HCT116 (cell line): ENCODE measurements around the gene ERRFI1. TPM values are rescaled to one million over a fixed set of nuclear protein-coding genes. Genes with fewer than 3 reads are reported as not detected.

ENCODE experiments used
- ATAC-seq: fragments of 200-7000 bp; cut with Tn5 transposase; 2 replicates; pipeline ENCODE4 v1.9.1; 2020; ENCODE audit warnings: mild to moderate bottlenecking, moderate library complexity
- BruUV-seq: library from RNA; stranded (reverse); fragments of 400-500 nt; replicated peaks from 2 replicates; lab custom pipeline; 2021; lab: Mats Ljungman, UMichigan
- CTCF ChIA-PET: fragments of 300-600 bp; sonication (Branson Sonifier 250); formaldehyde crosslinking; loops from one replicate; lab custom pipeline; 2021; ENCODE audit warnings: antibody characterized with exemption; lab: Charles Lee
- POLR2A ChIA-PET: fragments of 300-600, 350-600 bp; sonication (Branson Sonifier 250); formaldehyde crosslinking; loops from one replicate; lab custom pipeline; 2021; ENCODE audit warnings: antibody characterized with exemption; lab: Charles Lee
- RAD21 ChIA-PET, 2 experiments: fragments of 300-600 bp; sonication (Branson Sonifier 250); formaldehyde crosslinking; loops; one replicate each; lab custom pipeline; 2023; ENCODE audit warnings: low total read pairs in 2 of 2; ENCODE audit not compliant: uncharacterized antibody in 2 of 2, unreplicated experiment in 2 of 2, low non-redundant PET in 1 of 2; lab: Charles Lee
- DNase-seq: peaks from one replicate; pipeline ENCODE4 v3.0.0-alpha.2; 2010; ENCODE audit warnings: low read depth, low spot score
- H2AFZ ChIP-seq: fragments of 200-600 bp; shearing (Covaris generic), sonication (generic); 2 replicates; pipeline ENCODE4 v1.6.1; 2017; ENCODE audit warnings: low read depth, mixed run types, mixed read lengths, antibody characterized with exemption, low read length; ENCODE audit not compliant: poor library complexity, severe bottlenecking
- H3K27ac ChIP-seq: 2 replicates; pipeline ENCODE4 v1.5.1; 2012; ENCODE audit warnings: low read depth, low read length
- H3K27me3 ChIP-seq: fragments of 200-600 bp; sonication (generic); 2 replicates; pipeline ENCODE4 v1.6.1; 2016; ENCODE audit warnings: mixed run types, low read length, mixed read lengths; ENCODE audit not compliant: insufficient read depth
- H3K36me3 ChIP-seq, 2 experiments: fragments of 200-500 bp in 1 of 2; fragments of 200-600 bp in 1 of 2; sonication (Bioruptor generic) in 1 of 2; sonication (generic) in 1 of 2; 2 replicates each; pipeline versions ENCODE4 v1.5.1 to v1.6.1; 2014 to 2016; ENCODE audit warnings: low read length in 2 of 2, inconsistent platforms in 1 of 2, mixed read lengths in 1 of 2, mixed run types in 1 of 2; ENCODE audit not compliant: insufficient read depth in 2 of 2, control insufficient read depth in 1 of 2
- H3K4me1 ChIP-seq, 2 experiments: fragments of 200-600 bp in 1 of 2; sonication (generic) in 1 of 2; 2 replicates each; pipeline versions ENCODE4 v1.5.1 to v1.6.1; 2012 to 2017; ENCODE audit warnings: low read length in 2 of 2, inconsistent platforms in 1 of 2, mild to moderate bottlenecking in 1 of 2, mixed read lengths in 1 of 2, mixed run types in 1 of 2, moderate library complexity in 1 of 2; ENCODE audit not compliant: insufficient read depth in 2 of 2, control insufficient read depth in 1 of 2
- H3K4me2 ChIP-seq: fragments of 200-600 bp; sonication (generic); 2 replicates; pipeline ENCODE4 v1.6.1; 2017; ENCODE audit warnings: mixed run types, low read length, mixed read lengths
- H3K4me3 ChIP-seq, 2 experiments: fragments of 200-600 bp in 1 of 2; sonication (generic) in 1 of 2; replicated peaks in 1 of 2; 2 replicates each; pipeline ENCODE4 v1.5.1; 2011 to 2016; ENCODE audit warnings: low read length in 2 of 2, control low read depth in 1 of 2, low read depth in 1 of 2, mild to moderate bottlenecking in 1 of 2, mixed read lengths in 1 of 2, mixed run types in 1 of 2
- H3K79me2 ChIP-seq: fragments of 200-600 bp; sonication (generic); 2 replicates; pipeline ENCODE4 v1.6.1; 2017; ENCODE audit warnings: mild to moderate bottlenecking, mixed run types, low read length, moderate library complexity, mixed read lengths; ENCODE audit not compliant: insufficient read depth
- H3K9ac ChIP-seq: fragments of 200-600 bp; sonication (generic); 2 replicates; pipeline ENCODE4 v1.6.1; 2016; ENCODE audit warnings: low read length, mixed read lengths
- H3K9me2 ChIP-seq: fragments of 200-600 bp; sonication (generic), shearing (Covaris generic); 2 replicates; pipeline ENCODE4 v1.6.1; 2017; ENCODE audit warnings: mixed run types, mild to moderate bottlenecking, moderate library complexity; ENCODE audit not compliant: insufficient read depth
- H3K9me3 ChIP-seq, 2 experiments: fragments of 200-500 bp in 1 of 2; fragments of 200-600 bp in 1 of 2; sonication (Bioruptor generic) in 1 of 2; sonication (generic) in 1 of 2; 2 replicates each; pipeline ENCODE4 v1.6.1; 2014 to 2017; ENCODE audit warnings: low read length in 2 of 2, mixed read lengths in 2 of 2, inconsistent platforms in 1 of 2, low read depth in 1 of 2, mild to moderate bottlenecking in 1 of 2, mixed run types in 1 of 2, moderate library complexity in 1 of 2; ENCODE audit not compliant: control insufficient read depth in 1 of 2, insufficient read depth in 1 of 2
- H4K20me1 ChIP-seq: fragments of 200-600 bp; sonication (generic), shearing (Covaris generic); 2 replicates; pipeline ENCODE4 v1.6.1; 2017; ENCODE audit warnings: mixed run types, mild to moderate bottlenecking, moderate library complexity; ENCODE audit not compliant: insufficient read depth
- CBX3 ChIP-seq: IDR thresholded peaks from 2 replicates; pipeline ENCODE4 v1.6.1; 2012; ENCODE audit warnings: low read depth
- CEBPB ChIP-seq: IDR thresholded peaks from 2 replicates; pipeline ENCODE4 v1.6.1; 2012; ENCODE audit warnings: low read depth
- CTCF ChIP-seq, 3 experiments: fragments of 200-600 bp in 1 of 3; sonication (generic) in 1 of 3; IDR thresholded peaks in 2 of 3; conservative IDR thresholded peaks in 1 of 3; 2 replicates each; pipeline ENCODE4 v1.5.1; 2012 to 2017; ENCODE audit warnings: low read depth in 2 of 3, low read length in 2 of 3, antibody characterized with exemption in 1 of 3, borderline replicate concordance in 1 of 3, control low read depth in 1 of 3, mild to moderate bottlenecking in 1 of 3, mixed read lengths in 1 of 3, mixed run types in 1 of 3, moderate library complexity in 1 of 3; ENCODE audit not compliant: insufficient read depth in 1 of 3
- EZH2 ChIP-seq: fragments of 200-600 bp; sonication (generic); IDR thresholded peaks from 2 replicates; pipeline ENCODE4 v1.6.1; 2017; ENCODE audit warnings: antibody characterized with exemption, mixed run types
- MAX ChIP-seq: IDR thresholded peaks from 2 replicates; pipeline ENCODE4 v1.6.1; 2012
- RAD21 ChIP-seq: IDR thresholded peaks from 2 replicates; pipeline ENCODE4 v1.6.1; 2012; ENCODE audit warnings: low read depth, mild to moderate bottlenecking
- SIN3A ChIP-seq: IDR thresholded peaks from 2 replicates; pipeline ENCODE4 v1.6.1; 2012; ENCODE audit warnings: low read depth
- SRF ChIP-seq: IDR thresholded peaks from 2 replicates; pipeline ENCODE4 v1.6.1; 2012; ENCODE audit warnings: low read depth
- YY1 ChIP-seq: IDR thresholded peaks from 2 replicates; pipeline ENCODE4 v1.6.1; 2011; ENCODE audit warnings: low read length, low read depth, moderate library complexity, mild to moderate bottlenecking; ENCODE audit not compliant: insufficient replicate concordance; ENCODE audit errors: extremely low read depth
- ZFX ChIP-seq: fragments of 450-650 bp; IDR thresholded peaks from 2 replicates; pipeline ENCODE4 v1.6.1; 2017
- ZNF274 ChIP-seq: fragments of 200-500 bp; sonication (Bioruptor generic); IDR thresholded peaks from 2 replicates; pipeline ENCODE4 v1.6.1; 2014; ENCODE audit warnings: mild to moderate bottlenecking, low read depth, low read length, inconsistent platforms
- intact Hi-C: fragments of 100-400 bp; cut with micrococcal nuclease; formaldehyde crosslinking; loops from 2 replicates; pipeline ENCODE4 v1.10.0; 2022
- total RNA-seq: library from RNA; stranded (reverse); gene quantifications from one replicate; pipeline ENCODE4 v1.2.1, GENCODE V29; 2021; ENCODE audit not compliant: unreplicated experiment
- TF ChIP-seq, protein P1 (sequence below): IDR thresholded peaks from 2 replicates; pipeline ENCODE4 v1.6.1; 2012

The ERRFI1 gene
- total RNA-seq, 1 experiment from 2014 or later, result 777 TPM

DNA sequence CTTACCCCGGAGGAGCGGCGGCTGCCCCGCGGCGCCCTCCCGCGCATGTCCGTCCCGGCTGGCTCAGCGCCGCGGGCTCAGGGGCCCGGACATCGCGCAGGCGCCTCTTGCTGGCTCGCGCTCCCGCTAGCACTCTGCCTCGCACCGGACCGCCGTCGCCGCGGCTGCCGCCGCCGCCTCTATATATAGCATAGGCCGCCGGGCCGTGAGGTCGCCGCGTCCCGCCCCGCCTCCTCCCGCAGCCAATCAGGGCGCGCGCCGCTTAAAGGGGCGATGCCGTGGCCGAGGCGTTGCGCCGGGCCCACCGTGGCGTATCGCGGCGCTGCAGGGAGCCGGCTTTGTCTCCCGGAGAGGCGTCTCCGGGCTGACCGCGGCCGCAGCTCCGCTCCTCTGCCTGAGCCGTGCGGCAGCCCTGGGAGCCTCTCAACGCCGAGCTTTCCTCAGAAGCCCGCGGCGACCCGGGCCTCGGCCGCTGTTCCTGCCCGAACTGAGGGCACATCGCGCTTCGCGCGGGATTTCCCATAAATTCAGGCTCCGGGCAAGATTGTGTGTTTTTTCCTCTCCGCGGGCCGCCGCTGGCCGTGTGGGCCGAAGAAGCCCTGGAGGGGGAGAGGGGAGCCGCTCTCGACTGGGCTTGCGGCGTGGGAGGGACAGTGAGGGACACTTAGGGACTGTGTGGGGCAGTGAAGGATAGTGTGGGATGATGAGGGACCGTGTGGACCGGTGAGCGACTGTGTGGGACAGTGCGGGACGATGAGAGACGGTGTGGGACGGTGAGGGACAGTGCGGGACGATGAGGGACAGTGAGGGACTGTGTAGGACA is at the start of gene ERRFI1 (continued):
- TF ChIP-seq MAX (no peak), CBX3 (no peak), EZH2 (no peak), ZNF274 (no peak), CEBPB (no peak), SRF (no peak), RAD21 (no peak), YY1 (peak; percentile 65)
- TF ChIP-seq, protein P1, sequence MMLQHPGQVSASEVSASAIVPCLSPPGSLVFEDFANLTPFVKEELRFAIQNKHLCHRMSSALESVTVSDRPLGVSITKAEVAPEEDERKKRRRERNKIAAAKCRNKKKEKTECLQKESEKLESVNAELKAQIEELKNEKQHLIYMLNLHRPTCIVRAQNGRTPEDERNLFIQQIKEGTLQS, result no peak

GRCh38 chr1:8075511-8076051 is 49.5 kb upstream of the ERRFI1 start:
- intact Hi-C loops, result loop anchor here (5.0 kb wide), 1 partner anchor 48 kb away; the partner anchor contains the start of gene ERRFI1
- ATAC-seq (peak; percentile 27), DNase-seq (no peak)
- Histone ChIP-seq H3K79me2 (no peaks in the 10 kb centered on the region), H3K36me3 (no peaks in the 10 kb centered on the region), H3K9me3 (no peaks in the 10 kb centered on the region), H3K27me3 (no peaks in the 10 kb centered on the region), H2AFZ (no peak overlapping the region), H3K9ac (peak overlapping the region; percentile 66), H3K27ac (peak overlapping the region; percentile 92), H3K4me2 (peak overlapping the region; percentile 79), H3K4me3 (peak overlapping the region in 1 of 2 experiments; percentile 8; a peak in 1 of 4 replicates)
- ChIA-PET CTCF (no interaction called here), RAD21 (interaction anchor here in 1 of 2 experiments (0.6 to 1.6 kb wide), 2 partner anchors 35 to 91 kb away, joined by 3 to 4 read pairs; no protein-coding TSS in a partner anchor), POLR2A (interaction anchor here (1.0 to 7.2 kb wide), 17 partner anchors 8 to 124 kb away, joined by 3 to 80 read pairs (median 18); partner anchors contain the start of gene ERRFI1)
- no TSS peak for BruUV-seq
- TF ChIP-seq SRF, result no peak
- no peak for TF ChIP-seq SIN3A
- TF ChIP-seq RAD21, result no peak
- no peak for TF ChIP-seq ZFX
- TF ChIP-seq YY1, result peak; percentile 9
- no peak for TF ChIP-seq CTCF (IDR thresholded peaks at IDR 0.05 in 2 of 3, conservative IDR thresholded peaks at IDR 0.05 in 1 of 3; ENCODE audit: borderline replicate concordance in 1 of 3, insufficient read depth in 1 of 3, low read depth in 2 of 3, low read length in 2 of 3)
- TF ChIP-seq, all 23 proteins: peak for 1
- Histone ChIP-seq H4K20me1 (no peaks in the 10 kb centered on the region), H3K9me2 (no peaks in the 10 kb centered on the region), H3K4me1 (peaks cover 92 to 99% of the 10 kb centered on the region in 2 experiments)
